ACC112 (cell line): ENCODE results near the gene SGK1.
"Not testable (repeated sequence)": the region's sequence is repeated elsewhere in the genome, so short reads cannot be mapped to it uniquely, and the experiment has no call there.

Experiments
- H2AFZ ChIP-seq: fragments of 200-600 bp; sonication (generic); one replicate; pipeline ENCODE4 v1.6.0; 2017; ENCODE audit warnings: antibody characterized with exemption, low read length; ENCODE audit not compliant: unreplicated experiment
- H3K27ac ChIP-seq: fragments of 200-600 bp; sonication (generic); 2 replicates; pipeline ENCODE4 v1.5.1; 2014; ENCODE audit warnings: low read depth, mild to moderate bottlenecking, antibody characterized with exemption, low read length, moderate library complexity
- H3K27me3 ChIP-seq: fragments of 200-600 bp; sonication (generic); 2 replicates; pipeline ENCODE4 v1.6.1; 2014; ENCODE audit warnings: mild to moderate bottlenecking, antibody characterized with exemption, low read length, moderate library complexity, mixed read lengths; ENCODE audit not compliant: insufficient read depth
- H3K36me3 ChIP-seq: fragments of 200-600 bp; sonication (generic); 2 replicates; pipeline ENCODE4 v1.6.1; 2016; ENCODE audit warnings: mild to moderate bottlenecking, antibody characterized with exemption, low read length, moderate library complexity, mixed read lengths; ENCODE audit not compliant: insufficient read depth
- H3K4me1 ChIP-seq: fragments of 200-600 bp; sonication (generic); one replicate; pipeline ENCODE4 v1.6.1; 2016; ENCODE audit warnings: low read length, mixed read lengths; ENCODE audit not compliant: insufficient read depth, unreplicated experiment, control insufficient read depth
- H3K4me3 ChIP-seq: fragments of 200-600 bp; sonication (generic); 2 replicates; pipeline ENCODE4 v1.5.1; 2014; ENCODE audit warnings: mild to moderate bottlenecking, low read depth, low read length
- H3K79me2 ChIP-seq: fragments of 200-600 bp; sonication (generic); one replicate; pipeline ENCODE4 v1.6.0; 2016; ENCODE audit warnings: low read length; ENCODE audit not compliant: control insufficient read depth, unreplicated experiment, insufficient read depth

The SGK1 gene

GRCh38 chr6:134245706-134246105 lies 72.2 kb downstream of the SGK1 start:
- H3K27ac ChIP-seq = no peak overlapping the region
- H3K36me3 ChIP-seq = no peaks in the 10 kb centered on the region
- H3K79me2 ChIP-seq = no peaks in the 10 kb centered on the region
- no peak overlapping the region for H3K4me3 ChIP-seq
- H3K4me1 ChIP-seq = peaks cover 18% of the 10 kb centered on the region
- H3K27me3 ChIP-seq = no peaks in the 10 kb centered on the region
- H2AFZ ChIP-seq = no peak overlapping the region

DNA sequence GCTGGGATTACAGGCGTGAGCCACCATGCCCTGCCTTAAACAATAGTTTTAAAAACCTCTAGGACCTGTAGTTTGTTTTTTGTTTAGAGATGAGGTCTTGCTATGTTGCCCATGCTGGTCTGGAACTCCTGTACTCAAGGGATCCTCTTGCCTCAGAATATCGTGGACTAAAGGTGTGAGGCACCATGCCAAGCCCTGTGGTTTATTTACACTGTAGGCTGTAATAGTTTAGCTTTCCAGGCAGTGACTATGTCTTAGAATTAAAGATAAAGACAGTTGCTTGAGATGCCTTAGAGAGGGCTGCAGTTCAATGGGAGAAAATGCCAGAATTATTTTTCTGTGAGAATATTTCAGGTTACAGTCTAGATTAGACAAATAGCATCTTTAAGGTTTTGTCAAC lies 72.9 kb downstream of the SGK1 start:
- Histone ChIP-seq H3K27me3 (no peaks in the 10 kb centered on the region), H2AFZ (no peak overlapping the region), H3K36me3 (no peaks in the 10 kb centered on the region), H3K4me1 (peaks cover 12% of the 10 kb centered on the region), H3K4me3 (no peak overlapping the region), H3K27ac (no peak overlapping the region), H3K79me2 (no peaks in the 10 kb centered on the region)

DNA sequence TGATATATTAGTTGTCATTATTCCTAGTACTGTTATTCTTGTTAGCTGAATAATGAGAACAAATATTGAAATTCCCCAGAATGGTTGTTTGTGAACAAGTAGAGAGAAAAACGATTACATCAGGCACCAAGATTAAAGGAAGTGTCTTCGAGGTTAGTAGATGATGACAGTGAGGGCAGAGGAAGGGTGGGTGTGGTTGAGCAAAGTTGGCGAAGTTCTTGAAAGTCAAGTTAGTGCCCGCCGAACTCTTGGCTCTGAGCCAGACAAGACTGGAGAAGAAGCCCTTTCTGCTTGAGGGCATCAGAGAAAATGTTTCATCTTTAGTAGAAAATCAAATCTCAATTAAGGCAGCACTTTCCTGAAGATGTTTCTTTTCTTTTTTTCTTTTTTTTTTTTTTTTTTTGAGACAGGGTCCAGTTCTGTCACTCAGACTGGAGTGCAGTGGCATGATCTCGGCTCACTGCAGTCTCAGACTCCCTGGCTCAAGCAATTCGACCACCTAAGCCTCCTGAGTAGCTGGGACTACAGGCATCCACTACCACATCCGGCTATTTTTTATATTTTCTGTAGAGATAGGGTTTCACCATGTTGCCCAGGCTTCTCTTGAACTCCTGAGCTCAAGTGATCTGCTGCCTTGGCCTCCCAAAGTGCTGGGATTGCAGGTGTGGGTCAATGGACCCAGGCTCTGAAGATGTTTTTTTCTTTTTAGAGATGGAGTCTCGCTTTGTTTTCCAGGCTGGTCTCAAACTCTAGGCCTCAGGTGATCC lies 77.1 kb downstream of the SGK1 start:
- Histone ChIP-seq H3K79me2 (no peaks in the 10 kb centered on the region), H3K27ac (no peak overlapping the region), H3K27me3 (no peaks in the 10 kb centered on the region), H2AFZ (no peak overlapping the region), H3K4me3 (no peak overlapping the region), H3K36me3 (no peaks in the 10 kb centered on the region), H3K4me1 (peaks cover 9% of the 10 kb centered on the region)

GRCh38 chr6:134238960-134239795 lies 78.7 kb downstream of the SGK1 start:
- H3K27ac ChIP-seq = no peak overlapping the region
- no peak overlapping the region for H3K4me3 ChIP-seq
- no peak overlapping the region for H2AFZ ChIP-seq
- no peaks in the 10 kb centered on the region for H3K27me3 ChIP-seq
- H3K79me2 ChIP-seq = no peaks in the 10 kb centered on the region
- peaks cover 13% of the 10 kb centered on the region for H3K4me1 ChIP-seq
- H3K36me3 ChIP-seq = no peaks in the 10 kb centered on the region

- Histone ChIP-seq H3K27me3 (no peaks in the 10 kb centered on the region), H3K36me3 (no peaks in the 10 kb centered on the region), H3K4me3 (no peak overlapping the region), H3K27ac (no peak overlapping the region), H2AFZ (no peak overlapping the region), H3K79me2 (no peaks in the 10 kb centered on the region), H3K4me1 (peaks cover 13% of the 10 kb centered on the region)
Observed at GRCh38 chr6:134238006-134238405, 79.9 kb downstream of the SGK1 start.

DNA sequence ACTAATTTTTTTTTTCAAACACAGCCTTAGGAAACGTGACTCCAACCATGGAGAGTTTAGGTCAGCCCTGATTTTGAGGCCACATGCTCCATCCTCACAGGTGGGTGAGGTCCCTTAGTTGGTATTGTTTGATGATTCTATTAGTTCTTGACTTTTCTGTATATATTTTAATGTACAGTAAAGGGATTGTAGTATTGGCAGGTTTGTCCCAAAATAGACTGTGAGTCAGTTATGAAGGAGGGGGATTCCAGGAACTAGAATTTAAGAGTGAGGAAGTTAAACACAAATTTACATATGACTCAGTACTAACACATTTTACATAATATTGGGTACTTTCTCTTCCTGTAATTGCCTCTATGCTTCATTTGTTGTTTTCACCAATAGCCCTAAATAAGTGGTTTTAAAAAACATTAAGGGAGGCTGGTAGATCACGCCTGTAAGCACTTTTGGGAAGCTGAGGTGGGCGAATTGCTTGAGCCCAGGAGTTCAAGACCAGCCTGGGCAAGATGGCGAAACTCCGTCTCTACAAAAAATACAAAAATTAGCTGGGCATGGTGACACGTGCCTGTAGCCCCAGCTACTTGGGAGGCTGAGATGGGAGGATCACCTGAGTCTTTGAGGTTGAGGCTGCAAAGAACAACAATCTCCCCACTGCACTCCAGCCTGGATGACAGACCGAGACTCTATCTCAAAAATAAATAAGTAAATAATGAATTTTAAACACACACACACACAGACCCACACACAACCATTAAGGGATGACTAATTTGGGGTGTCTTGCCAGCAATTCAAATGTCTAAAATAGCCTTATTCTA lies 81.8 kb downstream of the SGK1 start:
- peak overlapping the region; percentile 38 for H3K27ac ChIP-seq
- H3K27me3 ChIP-seq = no peaks in the 10 kb centered on the region
- H3K4me1 ChIP-seq = peaks cover 13% of the 10 kb centered on the region

DNA sequence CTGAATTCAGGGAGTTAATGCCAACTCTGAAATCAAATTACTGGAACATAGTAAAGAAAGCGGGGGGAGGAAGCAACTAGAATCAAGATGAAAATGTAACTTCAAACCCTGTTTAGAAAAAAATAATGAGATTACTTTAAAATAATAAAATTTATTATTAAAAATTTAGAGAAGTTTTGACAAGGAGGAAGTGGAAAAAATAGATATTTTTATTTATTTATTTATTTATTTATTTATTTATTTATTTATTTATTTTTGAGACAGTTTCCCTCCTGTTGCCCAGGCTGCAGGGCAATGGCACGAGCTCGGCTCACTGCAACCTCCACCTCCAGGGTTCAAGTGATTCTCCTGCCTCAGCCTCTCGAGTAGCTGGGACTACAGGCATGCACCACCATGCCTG lies 82.6 kb downstream of the SGK1 start:
- not testable (repeated sequence) for H3K79me2 ChIP-seq, H3K36me3 ChIP-seq, H3K4me3 ChIP-seq, H3K27ac ChIP-seq, H3K27me3 ChIP-seq
- H3K4me1 ChIP-seq = peaks cover 13% of the 10 kb centered on the region
- H2AFZ ChIP-seq = peak overlapping the region; percentile 1

More for the DNA sequence above, 81.8 kb downstream of the SGK1 start:
- Histone ChIP-seq H3K4me3 (no peak overlapping the region), H3K79me2 (no peaks in the 10 kb centered on the region), H2AFZ (peak overlapping the region; percentile 1), H3K36me3 (no peaks in the 10 kb centered on the region)

- H3K4me1 ChIP-seq = peaks cover 13% of the 10 kb centered on the region
- H2AFZ ChIP-seq = no peak overlapping the region
- H3K27me3 ChIP-seq = no peaks in the 10 kb centered on the region
- H3K79me2 ChIP-seq = no peaks in the 10 kb centered on the region
- no peak overlapping the region for H3K27ac ChIP-seq
- no peak overlapping the region for H3K4me3 ChIP-seq
- no peaks in the 10 kb centered on the region for H3K36me3 ChIP-seq
Observed at GRCh38 chr6:134233180-134233955, 84.5 kb downstream of the SGK1 start.

DNA sequence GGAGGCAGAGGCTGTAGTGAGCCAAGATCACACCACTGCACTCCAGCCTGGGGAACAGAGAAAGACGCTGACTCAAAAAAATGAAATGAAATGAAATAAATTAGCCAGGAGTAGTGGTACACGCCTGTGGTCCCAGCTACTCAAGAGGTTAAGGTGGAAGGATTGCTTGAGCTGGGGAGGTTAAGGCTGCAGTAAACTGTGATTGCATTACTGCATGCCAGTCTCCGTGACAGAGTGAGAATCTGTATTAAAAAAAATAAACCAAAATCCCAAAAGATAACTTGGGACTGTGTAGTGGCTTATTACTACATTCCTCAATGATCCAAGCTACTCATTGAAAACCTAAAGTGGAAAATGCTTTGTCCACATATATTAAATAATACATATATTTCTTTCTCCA lies 87.0 kb downstream of the SGK1 start:
- no peaks in the 10 kb centered on the region for H3K27me3 ChIP-seq
- H3K79me2 ChIP-seq = no peaks in the 10 kb centered on the region
- no peak overlapping the region for H3K27ac ChIP-seq
- no peaks in the 10 kb centered on the region for H3K36me3 ChIP-seq
- H2AFZ ChIP-seq = no peak overlapping the region
- peaks cover 5% of the 10 kb centered on the region for H3K4me1 ChIP-seq
- no peak overlapping the region for H3K4me3 ChIP-seq
